Thyroid gland (tissue), 4 donors: Measurements from ENCODE around the gene NXT1. TPM values are rescaled to one million over a fixed set of nuclear protein-coding genes. Genes with fewer than 3 reads are reported as not detected.
"Not testable (repeated sequence)": the region's sequence is repeated elsewhere in the genome, so short reads cannot be mapped to it uniquely, and the experiment has no call there.

Source experiments
- DNase-seq, 2 donors: peaks; one replicate each; pipeline ENCODE4 v3.0.0-alpha.2; 2019
- H3K27ac ChIP-seq, 3 donors: fragments of 200-600 bp; sonication (generic); 1 replicate in 2 of 3; 2 replicates in 1 of 3; pipeline ENCODE4 v1.5.1; 2016 to 2019; ENCODE audit warnings: mild to moderate bottlenecking in 1 of 3, moderate library complexity in 1 of 3
- H3K27me3 ChIP-seq: fragments of 200-600 bp; sonication (generic); one replicate; pipeline ENCODE4 v1.5.1; 2019
- H3K36me3 ChIP-seq, 2 donors: fragments of 200-600 bp; sonication (generic); one replicate each; pipeline ENCODE4 v1.5.1; 2016 to 2019
- H3K4me1 ChIP-seq, 2 donors: fragments of 200-600 bp; sonication (generic); one replicate each; pipeline ENCODE4 v1.5.1; 2017 to 2019
- H3K4me3 ChIP-seq, 3 donors: fragments of 200-600 bp; sonication (generic); replicated peaks in 1 of 3; 1 replicate in 2 of 3; 2 replicates in 1 of 3; pipeline ENCODE4 v1.5.1; 2016; ENCODE audit warnings: mild to moderate bottlenecking in 1 of 3
- H3K9me3 ChIP-seq: fragments of 200-600 bp; sonication (generic); one replicate; pipeline ENCODE4 v1.5.1; 2017
- CTCF ChIP-seq, 6 experiments: fragments of 200-600 bp in 3 of 6; fragments of 450-650 bp in 3 of 6; sonication (generic) in 3 of 6; IDR thresholded peaks; one replicate each; pipeline ENCODE4 v1.5.1; 2016 to 2019; ENCODE audit warnings: antibody characterized with exemption in 6 of 6, mild to moderate bottlenecking in 2 of 6, inconsistent platforms in 1 of 6, moderate library complexity in 1 of 6
- POLR2A ChIP-seq, 2 donors: fragments of 450-650 bp; IDR thresholded peaks; one replicate each; pipeline ENCODE4 v1.6.1; 2017; ENCODE audit warnings: antibody characterized with exemption in 2 of 2, mild to moderate bottlenecking in 2 of 2, moderate library complexity in 1 of 2
- WGBS, 2 donors: methylation state at CpG; one replicate each; pipeline ENCODE4 v1.1.5; 2017; 5-methylcytosine and 5-hydroxymethylcytosine counted together
- intact Hi-C: fragments of 100-400 bp; cut with DNase I; formaldehyde crosslinking; loops from one replicate; pipeline ENCODE4 v1.15.1; 2023
- total RNA-seq, 4 donors: library from RNA; depleted of rRNA; stranded (reverse); fragments of >200 nt; gene quantifications; one replicate each; pipeline ENCODE4 v1.2.3, GENCODE V29; 2016

Gene NXT1
- total RNA-seq, 4 donors from 2014 or later: 27.2 to 50.8 (median 37.2) TPM

GRCh38 chr20:23347791-23348190 is 2.8 kb upstream of the NXT1 start:
- no peak for DNase-seq
- H3K27ac ChIP-seq: no peak overlapping the region
- intact Hi-C loops: loop anchor here (10.0 kb wide), 1 partner anchor 303 kb away; the partner anchor contains the start of gene THBD
- no peaks in the 10 kb centered on the region for H3K27me3 ChIP-seq
- 94 to 97% methylated on average over 6 of the region's 6 CpGs for WGBS, 2 donors
- H3K4me3 ChIP-seq: no peak overlapping the region
- no peaks in the 10 kb centered on the region for H3K36me3 ChIP-seq
- H3K9me3 ChIP-seq: no peaks in the 10 kb centered on the region
- TF ChIP-seq CTCF (IDR thresholded peaks at IDR 0.05) (no peak), POLR2A (IDR thresholded peaks at IDR 0.05) (no peak)
- H3K4me1 ChIP-seq: peaks cover 10 to 19% of the 10 kb centered on the region in 2 donors

GRCh38 chr20:23348510-23348909 is 2.1 kb upstream of the NXT1 start:
- H3K36me3 ChIP-seq, H3K27me3 ChIP-seq, DNase-seq, H3K4me3 ChIP-seq, H3K9me3 ChIP-seq: not testable (repeated sequence)
- intact Hi-C loops: loop anchor here (10.0 kb wide), 1 partner anchor 304 kb away; the partner anchor contains the start of gene THBD
- 90% methylated on average over 6 of the region's 6 CpGs for WGBS, 2 donors
- H3K4me1 ChIP-seq: peaks cover 10 to 20% of the 10 kb centered on the region in 2 donors
- H3K27ac ChIP-seq: peak overlapping the region in 1 of 3 donors; percentile 98

- H3K4me3 ChIP-seq: peak overlapping the region; percentile 7 to 83 (median 21)
- peak in 4 of 6 experiments; percentile 36 to 61 (median 52) for TF ChIP-seq CTCF (IDR thresholded peaks at IDR 0.05)
- TF ChIP-seq POLR2A (IDR thresholded peaks at IDR 0.05): no peak
- peaks cover 10 to 20% of the 10 kb centered on the region in 2 donors for H3K4me1 ChIP-seq
- intact Hi-C loops: loop anchor here (10.0 kb wide), 1 partner anchor 305 kb away; the partner anchor contains the start of gene THBD
- no peaks in the 10 kb centered on the region for H3K27me3 ChIP-seq
- H3K36me3 ChIP-seq: peaks cover 0 to 3% of the 10 kb centered on the region in 2 donors
- WGBS, 2 donors: 4 to 5% methylated on average over 23 of the region's 23 CpGs
- DNase-seq: peak; percentile 79 to 86
- H3K9me3 ChIP-seq: no peaks in the 10 kb centered on the region
- peak overlapping the region; percentile 88 to 98 (median 97) for H3K27ac ChIP-seq
These were observed 1.0 kb upstream of the NXT1 start for GRCh38 chr20:23349338-23350195.

- DNase-seq: peak; percentile 71 to 80
- no peaks in the 10 kb centered on the region for H3K9me3 ChIP-seq
- peaks cover 0 to 5% of the 10 kb centered on the region in 2 donors for H3K36me3 ChIP-seq
- WGBS, 2 donors: 2 to 6% methylated on average over 15 to 47 of the region's 64 CpGs
- peaks cover 10 to 20% of the 10 kb centered on the region in 2 donors for H3K4me1 ChIP-seq
- intact Hi-C loops: no loop called here
- H3K27ac ChIP-seq: peak overlapping the region; percentile 88 to 98 (median 97)
- TF ChIP-seq CTCF (IDR thresholded peaks at IDR 0.05): no peak
- TF ChIP-seq POLR2A (IDR thresholded peaks at IDR 0.05): peak in 1 of 2 donors; percentile 16
- no peaks in the 10 kb centered on the region for H3K27me3 ChIP-seq
- peak overlapping the region; percentile 63 to 95 (median 83) for H3K4me3 ChIP-seq
These were observed 580 bp downstream of the NXT1 start for GRCh38 chr20:23350904-23351838.

GRCh38 chr20:23356203-23356602 is 5.6 kb downstream of the NXT1 start:
- no peaks in the 10 kb centered on the region for H3K9me3 ChIP-seq

More at GRCh38 chr20:23356203-23356602, 5.6 kb downstream of the NXT1 start:
- no peak for DNase-seq
- Histone ChIP-seq H3K4me1 (peaks cover 28 to 31% of the 10 kb centered on the region in 2 donors), H3K27ac (no peak overlapping the region), H3K36me3 (peaks cover 0 to 5% of the 10 kb centered on the region in 2 donors), H3K4me3 (no peak overlapping the region), H3K27me3 (no peaks in the 10 kb centered on the region)
- WGBS, 2 donors: 79% methylated on average over 27 of the region's 27 CpGs
- TF ChIP-seq POLR2A (IDR thresholded peaks at IDR 0.05) (no peak), CTCF (IDR thresholded peaks at IDR 0.05) (no peak)
- intact Hi-C loops: no loop called here
